HepG2 (cell line): ENCODE measurements around the gene POPDC2. TPM values are rescaled to one million over a fixed set of nuclear protein-coding genes. Genes with fewer than 3 reads are reported as not detected.

Experiments used
- ATAC-seq: fragments of 200-7000 bp; cut with Tn5 transposase; 3 replicates; pipeline ENCODE4 v1.9.1; 2020; ENCODE audit warnings: mild to moderate bottlenecking, moderate library complexity
- BruUV-seq: library from RNA; stranded (reverse); fragments of 400-500 nt; replicated peaks from 2 replicates; lab custom pipeline; 2021; lab: Mats Ljungman, UMichigan
- CTCF ChIA-PET: fragments of 300-600 bp; formaldehyde crosslinking; extraction: SDS; loops from one replicate; lab custom pipeline; 2021; ENCODE audit warnings: low total read pairs, inconsistent platforms, low intra/inter-chr PET ratio; lab: Yijun Ruan, JAX
- POLR2A ChIA-PET: fragments of 350-600 bp; sonication (Branson Sonifier 250); formaldehyde crosslinking; loops from one replicate; lab custom pipeline; 2020; ENCODE audit warnings: antibody characterized with exemption, inconsistent platforms; lab: Yijun Ruan, JAX
- DNase-seq: peaks from one replicate; pipeline ENCODE4 v3.0.0-alpha.2; 2015; ENCODE audit warnings: low spot score
- FAIRE-seq: peaks from 3 replicates; lab custom pipeline; 2011; peaks lifted over from hg19 to GRCh38; lab: Jason Lieb, UNC
- H2AFZ ChIP-seq: one replicate; pipeline ENCODE4 v1.6.1; 2011; ENCODE audit warnings: low read length, inconsistent platforms
- H3K27ac ChIP-seq: fragments of 300-600 bp; 3 replicates; pipeline ENCODE4 v1.8.0; 2011; ENCODE audit warnings: mixed run types, mild to moderate bottlenecking, mixed read lengths, low read length, inconsistent platforms; ENCODE audit not compliant: insufficient read depth; ENCODE audit errors: extremely low read length
- H3K27me3 ChIP-seq, 2 experiments: fragments of 200-600 bp in 1 of 2; 2 replicates in 1 of 2; 3 replicates in 1 of 2; pipeline versions ENCODE4 v1.6.0 to v1.8.0; 2011; ENCODE audit warnings: low read length in 2 of 2, mild to moderate bottlenecking in 2 of 2, moderate library complexity in 2 of 2, inconsistent platforms in 1 of 2; ENCODE audit not compliant: insufficient read depth in 2 of 2, control insufficient read depth in 1 of 2
- H3K36me3 ChIP-seq, 2 experiments: fragments of 200-600 bp in 1 of 2; replicated peaks in 1 of 2; 2 replicates in 1 of 2; 3 replicates in 1 of 2; pipeline versions ENCODE4 v1.5.1 to v1.8.0; 2011; ENCODE audit warnings: low read length in 2 of 2, inconsistent platforms in 1 of 2; ENCODE audit not compliant: insufficient read depth in 2 of 2, control insufficient read depth in 1 of 2
- H3K4me1 ChIP-seq: 2 replicates; pipeline ENCODE4 v1.5.1; 2012; ENCODE audit warnings: low read length, inconsistent platforms; ENCODE audit not compliant: insufficient read depth
- H3K4me2 ChIP-seq: 2 replicates; pipeline ENCODE4 v1.6.0; 2011; ENCODE audit warnings: low read depth, low read length, inconsistent platforms
- H3K4me3 ChIP-seq, 3 experiments: fragments of 200-600 bp in 1 of 3; sonication (generic), shearing (Covaris generic) in 1 of 3; replicated peaks in 1 of 3; 2 replicates each; pipeline ENCODE4 v1.5.1; 2011 to 2016; ENCODE audit warnings: low read length in 3 of 3, inconsistent platforms in 2 of 3, low read depth in 2 of 3, mild to moderate bottlenecking in 2 of 3, control low read depth in 1 of 3, mixed read lengths in 1 of 3; ENCODE audit not compliant: insufficient read depth in 1 of 3
- H3K79me2 ChIP-seq: one replicate; pipeline ENCODE4 v1.6.1; 2011; ENCODE audit warnings: low read length, inconsistent platforms; ENCODE audit not compliant: insufficient read depth
- H3K9ac ChIP-seq: 2 replicates; pipeline ENCODE4 v1.6.0; 2011; ENCODE audit warnings: mild to moderate bottlenecking, low read depth, low read length, inconsistent platforms; ENCODE audit not compliant: insufficient read depth
- H3K9me3 ChIP-seq: 2 replicates; pipeline ENCODE4 v1.5.1; 2012; ENCODE audit warnings: mild to moderate bottlenecking, low read length
- H4K20me1 ChIP-seq: 2 replicates; pipeline ENCODE4 v1.6.0; 2011; ENCODE audit warnings: inconsistent platforms, mild to moderate bottlenecking, low read length, moderate library complexity; ENCODE audit not compliant: insufficient read depth
- ATF2 ChIP-seq: sonication (generic); formaldehyde crosslinking; IDR thresholded peaks from 2 replicates; pipeline ENCODE4 v1.4.0; 2020; ENCODE audit warnings: missing genetic modification reagents
- GABPA ChIP-seq, 2 experiments: IDR thresholded peaks; 2 replicates each; pipeline ENCODE4 v1.6.1; 2011 to 2016; ENCODE audit warnings: low read depth in 2 of 2, low read length in 1 of 2, missing biosample characterization in 1 of 2, missing genetic modification characterization in 1 of 2
- GLI4 ChIP-seq: sonication (generic); formaldehyde crosslinking; IDR thresholded peaks from 2 replicates; pipeline ENCODE4 v1.5.1; 2020; ENCODE audit warnings: missing genetic modification reagents, mild to moderate bottlenecking, moderate library complexity, borderline replicate concordance
- HNRNPLL ChIP-seq: fragments of 200-400 bp; formaldehyde crosslinking; IDR thresholded peaks from 2 replicates; pipeline ENCODE4 v1.6.1; 2017; ENCODE audit warnings: mild to moderate bottlenecking, low read depth, low read length; ENCODE audit not compliant: poor library complexity, severe bottlenecking
- KLF11 ChIP-seq: IDR thresholded peaks from 2 replicates; pipeline ENCODE4 v1.6.1; 2016; ENCODE audit warnings: missing compliant biosample characterization
- NR2C2 ChIP-seq: sonication (generic); formaldehyde crosslinking; IDR thresholded peaks from 2 replicates; pipeline ENCODE4 v1.4.0; 2020; ENCODE audit warnings: missing genetic modification reagents, mild to moderate bottlenecking, moderate library complexity, borderline replicate concordance
- PCBP2 ChIP-seq: fragments of 200-400 bp; formaldehyde crosslinking; optimal IDR thresholded peaks from 2 replicates; pipeline ENCODE3; 2018; ENCODE audit warnings: low read length, low read depth; ENCODE audit not compliant: poor library complexity, severe bottlenecking
- REL ChIP-seq: sonication (generic); formaldehyde crosslinking; conservative IDR thresholded peaks from 2 replicates; pipeline ENCODE4 v1.8.0; 2022; ENCODE audit warnings: mild to moderate bottlenecking, missing genetic modification reagents, moderate library complexity
- SRY ChIP-seq: sonication (generic); formaldehyde crosslinking; IDR thresholded peaks from 2 replicates; pipeline ENCODE4 v1.8.0; 2022; ENCODE audit warnings: mild to moderate bottlenecking, missing genetic modification reagents
- TEF ChIP-seq: sonication (generic); formaldehyde crosslinking; IDR thresholded peaks from 2 replicates; pipeline ENCODE4 v1.5.0; 2020; ENCODE audit warnings: missing genetic modification reagents
- ZGPAT ChIP-seq: IDR thresholded peaks from 2 replicates; pipeline ENCODE4 v1.6.1; 2016; ENCODE audit warnings: mild to moderate bottlenecking
- ZNF143 ChIP-seq: sonication (generic); formaldehyde crosslinking; IDR thresholded peaks from 2 replicates; pipeline ENCODE4 v1.4.0; 2020; ENCODE audit warnings: missing genetic modification reagents
- ZNF546 ChIP-seq: sonication (generic); formaldehyde crosslinking; conservative IDR thresholded peaks from 2 replicates; pipeline ENCODE4 v1.8.1; 2023; ENCODE audit warnings: mild to moderate bottlenecking, missing genetic modification reagents
- ZNF563 ChIP-seq: sonication (generic); formaldehyde crosslinking; IDR thresholded peaks from 2 replicates; pipeline ENCODE4 v1.8.0; 2022; ENCODE audit warnings: mild to moderate bottlenecking, moderate library complexity, missing genetic modification reagents
- ZNF780A ChIP-seq: sonication (generic); formaldehyde crosslinking; IDR thresholded peaks from 2 replicates; pipeline ENCODE4 v1.8.0; 2022; ENCODE audit warnings: mild to moderate bottlenecking, missing genetic modification reagents, moderate library complexity
- WGBS: methylation state at CpG from one replicate; pipeline ENCODE4 v1.1.6; 2017; ENCODE audit warnings: low lambda C conversion rate; 5-methylcytosine and 5-hydroxymethylcytosine counted together
- in situ Hi-C: cut with HindIII; loops from 2 replicates; pipeline ENCODE4 v1.10.0; 2017; ENCODE audit warnings: low pct_unique_long_range_greater_than_20kb; ENCODE audit not compliant: extremely low pct_ligation_motif_present
- intact Hi-C: fragments of 100-400 bp; cut with micrococcal nuclease; formaldehyde crosslinking; loops from one replicate; pipeline ENCODE4 v1.10.0; 2022; ENCODE audit not compliant: unreplicated experiment
- polyA plus RNA-seq, 8 experiments: library from polyadenylated mRNA; depleted of rRNA in 3 of 8; stranded (reverse) in 7 of 8; unstranded in 1 of 8; fragments of >200 nt; fragmentation: Illumina TruSeq in 4 of 8; extraction: Trizol in 4 of 8; gene quantifications; 2 replicates each; pipeline versions ENCODE4 v1.2.1 to v1.2.3, GENCODE V29; 2011 to 2016; ENCODE audit warnings: low read depth in 4 of 8, missing spikeins in 1 of 8, mixed read lengths in 1 of 8; ENCODE audit not compliant: insufficient read depth in 1 of 8
- total RNA-seq, 5 experiments: library from RNA; depleted of rRNA; stranded (reverse); fragments of >200 nt; fragmentation: Illumina TruSeq; extraction: Trizol; gene quantifications; 2 replicates each; pipeline ENCODE4 v1.2.3, GENCODE V29; 2016; ENCODE audit warnings: low read depth in 1 of 5

POPDC2 gene
- total and polyA plus RNA-seq, 2 of the 13 experiments (the other 11 are each of a cell fraction or from before 2014, with no cell fraction given), result 0.18 to 0.58 TPM

GRCh38 chr3:119604878-119605277 lies 55.5 kb downstream of the POPDC2 start (continued):
- TF ChIP-seq ZGPAT, result no peak
- TF ChIP-seq KLF11 (CRISPR knock-in tag), result no peak
- no peak for TF ChIP-seq ZNF780A (CRISPR knock-in tag)

GRCh38 chr3:119602676-119603075 lies 57.7 kb downstream of the POPDC2 start:
- no peak overlapping the region for H3K4me3 ChIP-seq
- no peak overlapping the region for H3K4me2 ChIP-seq
- H3K36me3 ChIP-seq, result no peaks in the 10 kb centered on the region
- in situ Hi-C loops, result no loop called here
- no peak overlapping the region for H3K9ac ChIP-seq
- DNase-seq (no peak), ATAC-seq (no peak), FAIRE-seq (no peak)
- intact Hi-C loops, result no loop called here
- no peak overlapping the region for H3K27ac ChIP-seq
- no peak overlapping the region for H2AFZ ChIP-seq
- TF ChIP-seq REL (CRISPR knock-in tag) (no peak), PCBP2 (no peak), GLI4 (CRISPR knock-in tag) (no peak), NR2C2 (no peak), TEF (CRISPR knock-in tag) (no peak), ZNF546 (CRISPR knock-in tag) (no peak), GABPA (IDR thresholded peaks at IDR 0.05; ENCODE audit: low read depth, low read length) (no peak), GABPA (CRISPR knock-in tag; IDR thresholded peaks at IDR 0.05; ENCODE audit: low read depth) (no peak), SRY (CRISPR knock-in tag) (no peak), ATF2 (no peak), ZNF143 (no peak), ZNF563 (no peak), HNRNPLL (no peak)
- H4K20me1 ChIP-seq, result no peaks in the 10 kb centered on the region
- H3K9me3 ChIP-seq, result no peaks in the 10 kb centered on the region
- no TSS peak for BruUV-seq
- peaks cover 5% of the 10 kb centered on the region; the same call in 1 of the 2 replicates for H3K4me1 ChIP-seq
- WGBS, result 0% methylated on average over 1 of the region's 1 CpG
- H3K79me2 ChIP-seq, result no peaks in the 10 kb centered on the region
- ChIA-PET CTCF (no interaction called here), POLR2A (no interaction called here)
- H3K27me3 ChIP-seq, result no peaks in the 10 kb centered on the region; a peak in 1 of 5 replicates
